Skeletal muscle satellite cell (primary cell): ENCODE results near the gene TRIM72.
A peak's percentile ranks its signal among the peaks of the same experiment; 100 is the strongest.

Experiments
- H3K27me3 ChIP-seq: 2 replicates; pipeline ENCODE4 v1.7.0; 2013; ENCODE audit warnings: low read length; ENCODE audit not compliant: control insufficient read depth, insufficient read depth
- H3K36me3 ChIP-seq: 2 replicates; pipeline ENCODE4 v1.7.0; 2013; ENCODE audit warnings: mild to moderate bottlenecking, control low read depth, low read length; ENCODE audit not compliant: insufficient read depth
- H3K4me1 ChIP-seq: 2 replicates; pipeline ENCODE4 v1.7.0; 2013; ENCODE audit warnings: low read length; ENCODE audit not compliant: control insufficient read depth, insufficient read depth
- H3K4me2 ChIP-seq: 2 replicates; pipeline ENCODE4 v1.7.0; 2013; ENCODE audit warnings: mild to moderate bottlenecking, low read length
- H3K4me3 ChIP-seq: 2 replicates; pipeline ENCODE4 v1.7.0; 2013; ENCODE audit warnings: low read length
- H3K9ac ChIP-seq: 2 replicates; pipeline ENCODE4 v1.7.0; 2013; ENCODE audit warnings: mild to moderate bottlenecking, low read depth, low read length, moderate library complexity
- H3K9me3 ChIP-seq: replicated peaks from 2 replicates; pipeline ENCODE4 v1.7.0; 2013; ENCODE audit warnings: mild to moderate bottlenecking, control low read depth, low read length

Gene TRIM72

GRCh38 chr16:31183432-31184428 is 30.2 kb upstream of the TRIM72 start:
- peak overlapping the region; percentile 93 for H3K4me3 ChIP-seq
- H3K36me3 ChIP-seq = peaks cover 76% of the 10 kb centered on the region
- peak overlapping the region; percentile 98 for H3K9ac ChIP-seq
- no peaks in the 10 kb centered on the region for H3K27me3 ChIP-seq
- H3K9me3 ChIP-seq = no peaks in the 10 kb centered on the region
- peaks cover 26% of the 10 kb centered on the region for H3K4me1 ChIP-seq
- H3K4me2 ChIP-seq = peak overlapping the region; percentile 92

- Histone ChIP-seq H3K4me1 (peaks cover 19% of the 10 kb centered on the region), H3K4me2 (no peak overlapping the region), H3K27me3 (no peaks in the 10 kb centered on the region), H3K36me3 (peaks cover 88% of the 10 kb centered on the region), H3K9ac (no peak overlapping the region), H3K9me3 (no peaks in the 10 kb centered on the region), H3K4me3 (no peak overlapping the region)
Measured at GRCh38 chr16:31184888-31185287, 29.0 kb upstream of the TRIM72 start.

DNA sequence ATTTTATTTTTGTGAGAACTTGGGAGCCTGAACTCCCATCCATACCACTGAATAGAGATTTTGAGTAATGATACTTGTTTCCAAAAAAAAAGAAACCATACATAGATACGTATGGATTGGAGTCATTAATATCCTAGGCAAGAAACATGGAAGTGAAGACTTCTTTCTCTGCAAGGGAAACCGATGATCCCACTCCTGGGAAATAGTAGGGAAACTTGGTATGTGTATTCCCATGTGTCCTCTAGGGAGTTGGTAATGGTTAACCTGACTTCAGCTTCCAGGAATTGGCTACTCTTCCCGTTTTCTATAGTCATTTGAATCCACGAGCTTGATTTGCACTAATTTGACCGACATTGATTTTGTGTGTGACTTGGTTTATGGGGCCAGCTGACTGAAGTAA is 28.6 kb upstream of the TRIM72 start:
- H3K4me3 ChIP-seq = no peak overlapping the region
- H3K36me3 ChIP-seq = peaks cover 92% of the 10 kb centered on the region
- H3K9me3 ChIP-seq = no peaks in the 10 kb centered on the region
- H3K9ac ChIP-seq = no peak overlapping the region
- H3K4me2 ChIP-seq = no peak overlapping the region
- no peaks in the 10 kb centered on the region for H3K27me3 ChIP-seq
- H3K4me1 ChIP-seq = peaks cover 19% of the 10 kb centered on the region

- peaks cover 96% of the 10 kb centered on the region for H3K36me3 ChIP-seq
- H3K9me3 ChIP-seq = no peaks in the 10 kb centered on the region
- no peak overlapping the region for H3K9ac ChIP-seq
- no peak overlapping the region for H3K4me2 ChIP-seq
- peaks cover 19% of the 10 kb centered on the region for H3K4me1 ChIP-seq
- no peaks in the 10 kb centered on the region for H3K27me3 ChIP-seq
- no peak overlapping the region for H3K4me3 ChIP-seq
Measured at GRCh38 chr16:31186176-31186575, 27.7 kb upstream of the TRIM72 start.

GRCh38 chr16:31186930-31187807 is 26.8 kb upstream of the TRIM72 start:
- H3K36me3 ChIP-seq = peaks cover 98% of the 10 kb centered on the region

DNA sequence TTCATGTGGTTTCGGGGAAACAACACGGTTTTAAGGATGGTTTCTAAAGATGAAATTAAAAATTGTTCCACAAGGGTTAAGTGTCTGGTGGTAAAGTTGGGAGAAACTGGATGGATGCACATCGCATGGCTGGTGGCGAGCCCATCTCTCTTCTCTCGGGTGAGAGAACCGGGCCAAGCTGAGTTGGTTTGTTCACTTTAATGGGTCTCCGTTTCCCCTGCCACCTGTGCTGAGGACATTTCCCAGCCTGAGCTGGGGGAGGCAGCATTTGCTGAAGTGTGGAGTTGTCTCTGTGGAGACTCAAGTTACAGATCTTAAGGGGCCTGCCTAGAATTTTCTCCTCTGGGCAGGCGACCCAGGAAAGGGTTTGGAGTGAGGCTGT is 26.1 kb upstream of the TRIM72 start:
- Histone ChIP-seq H3K9me3 (no peaks in the 10 kb centered on the region), H3K9ac (no peak overlapping the region), H3K4me1 (peaks cover 13% of the 10 kb centered on the region), H3K4me3 (no peak overlapping the region), H3K4me2 (no peak overlapping the region), H3K36me3 (peaks cover 98% of the 10 kb centered on the region), H3K27me3 (no peaks in the 10 kb centered on the region)

More at GRCh38 chr16:31186930-31187807, 26.8 kb upstream of the TRIM72 start:
- Histone ChIP-seq H3K4me1 (peaks cover 19% of the 10 kb centered on the region), H3K4me2 (no peak overlapping the region), H3K9me3 (no peaks in the 10 kb centered on the region), H3K4me3 (no peak overlapping the region), H3K9ac (no peak overlapping the region), H3K27me3 (no peaks in the 10 kb centered on the region)

- Histone ChIP-seq H3K4me1 (peaks cover 4% of the 10 kb centered on the region), H3K4me3 (no peak overlapping the region), H3K9ac (no peak overlapping the region), H3K9me3 (no peaks in the 10 kb centered on the region), H3K27me3 (no peaks in the 10 kb centered on the region), H3K4me2 (no peak overlapping the region), H3K36me3 (peaks cover 98% of the 10 kb centered on the region)
Measured at GRCh38 chr16:31188450-31189411, 25.2 kb upstream of the TRIM72 start.

DNA sequence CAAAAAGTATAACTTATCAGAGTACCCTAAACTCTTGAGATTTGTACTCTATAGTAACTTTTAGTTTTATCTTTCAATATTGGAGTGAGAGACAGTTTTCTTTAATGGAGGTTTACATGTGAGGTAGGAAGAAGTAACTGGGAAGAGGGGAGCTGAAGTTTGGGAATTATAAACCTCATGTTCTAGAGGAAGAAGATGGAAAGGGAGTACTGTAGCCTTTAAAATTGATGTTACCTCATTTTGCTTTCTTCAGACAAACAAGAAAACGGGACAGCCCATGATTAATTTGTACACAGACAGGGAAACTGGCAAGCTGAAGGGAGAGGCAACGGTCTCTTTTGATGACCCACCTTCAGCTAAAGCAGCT is 24.5 kb upstream of the TRIM72 start:
- Histone ChIP-seq H3K9ac (no peak overlapping the region), H3K36me3 (peaks cover 99% of the 10 kb centered on the region), H3K9me3 (no peaks in the 10 kb centered on the region), H3K27me3 (no peaks in the 10 kb centered on the region), H3K4me1 (no peaks in the 10 kb centered on the region), H3K4me3 (no peak overlapping the region), H3K4me2 (no peak overlapping the region)

GRCh38 chr16:31190061-31190460 is 23.9 kb upstream of the TRIM72 start:
- Histone ChIP-seq H3K9me3 (no peaks in the 10 kb centered on the region), H3K36me3 (peaks cover 100% of the 10 kb centered on the region), H3K9ac (no peak overlapping the region)

DNA sequence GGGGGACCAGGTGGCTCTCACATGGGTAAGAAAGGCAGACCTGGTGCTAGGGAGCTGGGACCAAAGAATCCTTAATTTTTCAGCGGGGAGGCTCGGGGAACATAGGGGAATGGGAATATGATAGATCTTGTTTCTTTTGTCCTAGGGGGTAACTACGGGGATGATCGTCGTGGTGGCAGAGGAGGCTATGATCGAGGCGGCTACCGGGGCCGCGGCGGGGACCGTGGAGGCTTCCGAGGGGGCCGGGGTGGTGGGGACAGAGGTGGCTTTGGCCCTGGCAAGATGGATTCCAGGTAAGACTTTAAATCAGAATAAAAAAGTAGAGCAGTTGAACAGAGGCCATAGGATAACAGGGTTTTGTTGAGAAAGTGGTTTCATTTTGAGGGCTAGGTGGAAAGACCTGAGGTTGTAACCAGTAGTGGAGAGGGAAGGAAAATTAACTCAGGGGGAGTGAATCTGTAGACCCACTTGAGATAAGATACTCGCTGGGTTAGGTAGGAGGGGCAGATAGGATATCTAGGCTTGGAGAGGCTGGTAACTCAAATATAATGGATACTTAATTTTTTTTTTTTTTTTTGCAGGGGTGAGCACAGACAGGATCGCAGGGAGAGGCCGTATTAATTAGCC is 23.0 kb upstream of the TRIM72 start:
- H3K4me3 ChIP-seq = no peak overlapping the region
- H3K4me2 ChIP-seq = no peak overlapping the region
- H3K9ac ChIP-seq = no peak overlapping the region
- no peaks in the 10 kb centered on the region for H3K27me3 ChIP-seq
- no peaks in the 10 kb centered on the region for H3K9me3 ChIP-seq
- no peaks in the 10 kb centered on the region for H3K4me1 ChIP-seq
- H3K36me3 ChIP-seq = peaks cover 100% of the 10 kb centered on the region

More at GRCh38 chr16:31190061-31190460, 23.9 kb upstream of the TRIM72 start:
- Histone ChIP-seq H3K4me3 (no peak overlapping the region), H3K4me2 (no peak overlapping the region), H3K4me1 (no peaks in the 10 kb centered on the region), H3K27me3 (no peaks in the 10 kb centered on the region)
